NCI-H2029 (cell line): ENCODE results near the gene GGT1.
A peak's percentile ranks its signal among the peaks of the same experiment; 100 is the strongest.
"Not testable (repeated sequence)": the region's sequence is repeated elsewhere in the genome, so short reads cannot be mapped to it uniquely, and the experiment has no call there.

Source experiments
- DNase-seq: peaks from one replicate; lab custom pipeline; 2025; lab: John Stamatoyannopoulos, UW

Gene GGT1

GRCh38 chr22:24602847-24603769 is at the start of gene GGT1:
TSS of gene GGT1 (plus strand) at chr22:24603193. CDS start at chr22:24611082, 7,889 bp downstream.
- DNase-seq: not testable (repeated sequence)

- no peak for DNase-seq
Observed at GRCh38 chr22:24553597-24554312, 49.2 kb upstream of the GGT1 start.

GRCh38 chr22:24554313-24555164 is 48.5 kb upstream of the GGT1 start, which contains the start of gene GUCD1:
TSS of gene GUCD1 (minus strand) at chr22:24555138. CDS start at chr22:24554991, 147 bp downstream.
- no peak for DNase-seq

DNA sequence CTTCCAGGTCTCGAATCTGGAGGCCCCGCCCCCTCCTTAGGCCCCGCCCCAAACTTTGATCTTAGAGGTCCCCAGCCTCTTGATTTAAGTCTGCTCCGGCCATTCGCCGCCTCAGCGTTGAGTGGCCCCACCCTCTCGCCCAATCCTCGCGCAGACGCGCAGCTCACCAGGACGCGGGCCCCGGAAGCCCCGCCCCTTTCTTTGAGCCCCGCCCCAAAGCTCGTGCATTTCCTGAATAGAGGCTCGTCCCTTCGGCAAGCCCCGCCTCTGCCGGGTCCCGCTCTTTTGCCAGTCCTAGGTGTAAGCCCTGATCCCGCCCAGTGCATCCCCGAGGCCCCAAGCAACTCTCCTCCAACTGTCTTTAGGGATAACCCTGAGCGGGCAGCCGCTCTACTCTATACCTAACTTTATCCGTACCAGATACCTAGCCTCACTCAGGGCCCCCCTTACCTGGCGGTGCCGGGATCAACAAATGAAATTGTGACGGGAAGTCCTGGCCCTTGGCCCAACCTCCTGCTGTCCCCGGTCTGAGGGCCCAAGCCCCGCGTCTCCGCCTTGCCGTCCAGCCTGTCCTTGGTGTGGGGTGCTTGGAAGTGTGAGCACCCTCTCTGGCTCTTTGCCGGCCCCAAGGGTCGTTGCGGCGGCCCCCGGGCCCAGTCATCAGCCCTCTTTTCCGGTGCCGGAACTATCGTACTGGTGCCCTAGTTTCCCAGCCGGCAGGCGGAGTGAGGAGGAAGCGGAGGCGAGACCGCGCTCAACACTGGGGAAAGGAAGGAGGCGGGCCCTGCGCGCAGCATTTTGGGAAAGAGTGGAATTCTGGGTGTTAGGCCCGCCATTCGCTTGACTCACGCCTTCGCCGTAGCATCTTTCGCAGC is 47.6 kb upstream of the GGT1 start, which contains the start of gene SNRPD3:
Gene SNRPD3, plus strand, starts transcription at position 835 of the 875 bp plus-strand sequence. CDS start 1,676 bp downstream, outside the sequence.
- DNase-seq: peak; percentile 96

DNA sequence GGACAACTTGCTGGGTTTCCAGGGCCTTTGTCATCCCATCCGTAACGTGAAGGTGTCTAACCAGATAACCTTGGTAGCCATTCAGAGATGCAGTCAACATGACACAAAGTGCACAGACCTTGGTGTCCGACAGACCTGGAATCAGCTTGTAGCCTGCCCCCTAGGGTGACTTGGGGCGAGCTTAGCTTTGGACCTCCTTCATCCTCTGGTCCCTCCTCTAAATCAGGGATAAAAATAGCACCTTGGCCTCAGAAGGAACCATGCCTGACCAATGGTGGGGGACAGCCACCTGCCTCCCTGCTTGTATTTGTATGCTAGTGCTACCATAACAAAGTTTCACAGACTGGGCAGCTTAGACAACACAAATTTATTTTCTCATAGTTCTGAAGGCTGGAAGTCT is 43.5 kb upstream of the GGT1 start:
- DNase-seq: no peak

DNA sequence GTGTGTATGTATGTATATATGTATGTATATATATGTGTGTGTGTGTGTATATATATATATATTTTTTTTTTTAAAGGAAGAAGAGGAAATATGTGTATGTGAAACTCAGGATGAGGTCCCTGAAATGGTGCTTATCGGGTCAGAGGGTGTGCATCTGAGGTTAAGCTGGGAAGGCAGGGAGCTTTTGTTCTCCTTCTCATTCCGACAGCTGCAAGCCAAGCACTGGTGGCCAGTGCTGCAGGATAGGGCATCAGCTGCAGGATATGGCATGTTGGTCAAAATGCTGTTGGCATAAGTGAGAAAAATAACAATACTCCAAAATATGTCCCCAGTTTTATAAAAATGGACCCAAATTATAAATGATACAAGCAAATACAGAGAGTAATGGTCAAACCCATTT is 39.7 kb upstream of the GGT1 start:
- no peak for DNase-seq

DNA sequence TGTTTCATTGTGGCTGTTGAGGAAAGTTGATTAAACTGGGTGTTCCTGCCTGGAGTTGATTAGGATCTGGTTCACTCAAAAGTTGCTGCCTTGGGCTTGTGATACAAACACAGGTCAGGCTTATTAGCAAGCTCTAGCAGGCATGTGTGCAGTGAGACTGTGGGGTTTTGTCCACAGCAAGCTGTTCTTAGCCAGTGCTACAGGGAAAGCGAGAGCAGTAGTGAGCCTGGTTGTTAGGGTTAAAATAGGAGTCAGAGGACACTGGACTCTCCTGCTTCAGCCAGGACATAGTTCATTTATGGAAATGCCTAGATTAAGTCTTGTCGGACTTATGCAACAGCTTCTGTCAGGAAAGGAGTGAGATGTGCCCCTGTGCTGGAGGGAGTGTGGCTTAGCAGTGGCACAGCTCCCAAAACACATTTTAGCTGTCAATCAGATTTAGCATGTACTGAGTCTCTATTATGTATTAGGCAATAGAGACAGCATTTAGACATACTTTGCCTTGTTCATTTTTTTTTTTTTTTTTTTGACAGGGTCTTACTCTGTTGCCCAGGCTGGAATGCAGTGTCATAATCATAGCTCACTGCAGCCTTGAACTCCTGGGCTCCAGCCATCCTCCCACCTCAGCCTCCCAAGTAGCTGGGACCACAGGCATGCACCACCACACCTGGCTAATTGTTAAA is 38.5 kb upstream of the GGT1 start:
- no peak for DNase-seq

DNA sequence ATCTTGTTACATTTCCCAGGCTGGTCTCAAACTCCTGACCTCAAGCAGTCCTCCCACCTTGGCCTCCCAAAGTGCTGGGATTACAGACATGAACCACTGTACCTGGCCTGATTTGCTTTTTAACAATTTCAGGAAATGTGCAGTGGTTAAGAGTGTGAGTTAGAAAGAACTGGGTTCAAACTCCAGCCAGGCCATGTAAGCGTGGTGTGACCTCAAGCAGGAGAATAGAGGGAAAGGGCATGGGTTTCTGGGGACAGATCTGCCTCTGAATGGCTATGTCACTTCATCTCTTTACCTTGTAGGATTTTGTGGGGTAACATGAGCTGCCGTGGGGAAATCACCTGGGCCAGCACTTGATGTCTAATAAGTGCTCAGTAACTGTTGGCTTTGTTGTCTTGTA is 37.9 kb upstream of the GGT1 start:
- DNase-seq: no peak

DNA sequence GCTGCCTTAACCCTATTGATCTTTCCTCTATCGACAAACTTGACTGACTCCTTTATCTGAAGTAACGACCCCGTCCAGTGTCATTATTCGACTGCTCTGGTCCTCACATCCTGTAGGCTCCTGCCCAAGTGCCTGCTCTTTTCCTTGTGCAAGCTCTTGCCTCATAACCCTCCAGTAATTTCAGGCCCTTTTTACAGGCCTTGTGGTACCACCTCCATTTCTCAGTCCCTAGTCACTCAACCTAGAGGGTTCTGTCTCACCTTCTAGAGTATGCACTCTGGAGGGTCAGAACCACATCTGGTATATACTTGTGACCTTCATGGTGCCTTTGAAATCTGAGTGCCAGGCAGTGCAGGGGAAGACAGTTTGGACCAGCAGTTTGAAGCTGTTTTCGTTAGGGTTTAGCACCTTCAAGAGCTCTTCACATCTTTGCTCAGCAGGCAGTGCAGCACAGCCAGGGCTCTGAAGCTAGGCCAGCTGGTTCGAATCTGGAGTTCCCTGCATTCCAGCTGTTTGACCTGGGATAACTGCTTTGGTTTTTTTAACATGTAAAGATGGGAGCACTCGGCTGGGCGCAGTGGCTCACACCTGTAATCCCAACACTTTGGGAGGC is 36.0 kb upstream of the GGT1 start:
- DNase-seq: peak; percentile 11

- no peak for DNase-seq
Observed at GRCh38 chr22:24567668-24568067, 35.3 kb upstream of the GGT1 start.

DNA sequence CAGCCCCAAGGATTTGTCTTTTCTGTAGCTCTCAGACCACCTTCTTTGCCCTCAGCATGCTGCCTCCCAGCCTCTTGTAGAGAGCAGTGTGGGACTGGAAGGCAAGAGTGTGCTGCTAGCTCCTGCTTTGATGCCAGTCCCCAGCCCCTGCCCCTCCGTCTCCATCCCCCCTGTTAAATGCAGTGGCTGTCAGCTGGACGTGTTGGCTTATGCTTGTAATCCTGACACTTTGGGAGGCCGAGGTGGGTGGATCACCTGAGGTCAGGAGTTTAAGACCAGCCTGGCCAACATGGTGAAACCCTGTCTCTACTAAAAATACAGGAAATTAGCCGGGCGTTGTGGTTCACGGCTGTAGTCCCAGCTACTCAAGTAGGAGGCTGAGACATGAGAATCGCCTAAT is 31.7 kb upstream of the GGT1 start:
- DNase-seq: no peak

- DNase-seq: no peak
Observed at GRCh38 chr22:24576778-24577177, 26.2 kb upstream of the GGT1 start.

DNA sequence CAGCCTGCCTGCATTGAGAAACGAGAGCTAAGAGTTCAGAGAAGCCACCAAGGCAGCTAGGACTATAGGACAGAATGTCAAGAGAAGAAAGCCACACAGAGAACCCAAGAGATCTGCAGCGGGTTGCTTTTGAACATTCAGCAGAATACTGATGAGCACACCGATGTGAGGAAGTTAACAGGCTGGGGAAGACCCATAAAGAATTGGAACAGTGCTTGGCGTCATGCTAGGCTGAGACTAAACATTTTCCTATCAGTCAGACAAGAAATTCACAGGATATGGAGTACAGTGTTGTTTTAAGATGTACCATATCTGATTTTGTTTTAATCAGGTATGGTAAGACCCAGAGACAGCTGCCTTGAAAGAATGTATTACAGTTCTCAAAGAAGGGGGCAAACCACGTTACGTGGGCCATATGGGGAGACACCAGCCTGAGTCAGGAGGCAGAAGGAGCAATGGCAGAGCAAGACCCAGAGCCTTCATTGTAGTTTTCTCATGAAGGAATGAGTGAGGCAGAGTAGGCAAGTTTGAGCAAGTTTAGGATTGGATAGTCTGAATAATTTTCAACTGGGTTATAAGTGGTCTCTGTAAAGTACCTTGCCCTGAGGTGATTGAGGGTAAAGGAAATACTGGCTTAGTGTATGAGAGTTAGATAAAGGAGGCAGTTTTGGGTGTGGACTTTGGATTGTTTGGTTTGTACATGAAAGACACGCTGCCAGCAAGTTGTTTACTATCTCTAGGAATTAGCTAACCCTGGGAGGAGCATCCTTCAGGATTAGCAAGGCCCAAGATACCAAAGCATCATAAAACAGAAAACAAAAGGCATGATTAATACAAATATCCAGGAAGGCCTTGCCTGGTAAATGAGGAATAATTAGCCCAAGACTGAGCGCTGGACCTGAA is 24.4 kb upstream of the GGT1 start:
- DNase-seq: no peak

DNA sequence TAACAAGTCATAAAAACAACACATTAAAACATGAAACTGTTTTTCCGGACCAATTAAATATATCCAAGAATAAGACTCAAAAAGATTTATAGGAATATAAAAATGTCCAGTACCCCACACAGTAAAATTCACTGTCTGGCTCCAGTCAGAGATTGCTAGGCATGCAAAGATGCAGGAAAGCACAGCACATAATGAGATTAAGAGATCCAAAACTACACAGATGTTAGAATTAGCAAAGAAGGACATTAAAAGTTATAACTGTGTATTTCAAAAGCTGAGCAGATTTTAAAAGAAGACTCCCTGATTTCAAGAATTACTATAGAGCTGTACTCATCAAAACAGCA is 23.8 kb upstream of the GGT1 start:
- no peak for DNase-seq

DNA sequence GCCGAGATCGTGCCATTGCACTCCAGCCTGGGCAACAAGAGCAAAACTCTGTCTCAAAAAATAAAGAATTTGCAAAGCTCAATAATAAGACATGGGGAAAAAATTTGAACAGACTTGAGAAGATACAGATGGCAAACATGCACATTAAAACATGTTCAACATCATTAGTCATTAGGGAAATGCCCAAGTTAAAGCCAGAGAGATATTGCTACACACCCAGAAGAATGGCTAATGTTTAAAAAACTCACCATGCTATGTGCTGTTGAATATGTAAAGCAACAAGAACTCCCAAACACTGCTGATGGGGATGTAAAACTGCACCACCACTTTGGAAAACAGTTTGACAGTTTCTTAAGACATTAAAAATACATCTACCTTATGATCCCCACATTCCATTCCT is 22.7 kb upstream of the GGT1 start:
- DNase-seq: no peak

DNA sequence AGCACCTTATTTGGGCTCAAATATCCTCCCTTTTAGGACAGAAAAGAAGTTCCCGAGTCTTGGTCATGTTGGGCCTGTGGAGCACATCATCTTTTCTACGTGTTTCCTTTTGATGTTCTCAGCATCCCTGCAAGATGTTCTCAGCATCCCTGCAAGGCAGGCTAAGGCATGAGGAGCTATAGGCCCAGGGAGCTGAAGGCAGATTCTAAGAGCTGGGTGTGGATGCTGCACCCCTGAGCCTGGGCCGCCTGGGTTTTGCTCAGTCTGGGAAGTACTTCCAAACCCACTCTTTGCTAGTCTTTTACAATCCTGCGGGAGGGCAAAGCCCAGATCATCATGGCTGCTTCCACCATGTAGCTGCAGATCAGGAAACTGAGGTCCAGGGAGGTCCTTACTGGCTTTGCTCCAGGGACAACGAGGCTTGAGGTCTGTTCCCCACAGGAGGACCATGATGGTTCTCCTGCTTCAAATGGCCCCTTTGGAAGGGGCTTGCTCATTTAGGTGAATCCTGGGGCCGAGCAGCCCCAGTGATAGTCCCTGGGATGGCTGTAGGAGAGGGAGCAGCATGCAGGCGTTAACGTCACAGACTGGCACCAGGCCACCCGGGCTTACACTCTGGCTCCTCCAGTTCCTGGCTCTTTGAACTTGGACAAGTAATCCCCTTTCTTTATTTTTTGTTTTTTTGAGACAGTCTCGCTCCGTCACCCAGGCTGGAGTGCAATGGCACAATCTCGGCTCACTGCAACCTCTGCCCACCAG is 20.8 kb upstream of the GGT1 start:
- no peak for DNase-seq

GRCh38 chr22:24583221-24584165 is 19.5 kb upstream of the GGT1 start:
- DNase-seq: peak; percentile 74
